ENCODE data around the gene TRIM28.

GRCh38 chr19:58500242-58500641 lies 43.6 kb upstream of the TRIM28 start:
- no peak for TF ChIP-seq CTCF (IDR thresholded peaks at IDR 0.05)
- no peak for TF ChIP-seq POLR2AphosphoS5 (IDR thresholded peaks at IDR 0.05)
